Ishikawa (cell line): ENCODE measurements around the gene STPG4.

Experiments
- EP300 ChIP-seq: IDR thresholded peaks from 2 replicates; pipeline ENCODE4 v1.6.1; 2012; ENCODE audit warnings: borderline replicate concordance
- MAX ChIP-seq: IDR thresholded peaks from 2 replicates; pipeline ENCODE4 v1.6.1; 2012
- RAD21 ChIP-seq: IDR thresholded peaks from 2 replicates; pipeline ENCODE4 v1.6.1; 2012; ENCODE audit warnings: low read depth
- TAF1 ChIP-seq: IDR thresholded peaks from 2 replicates; pipeline ENCODE4 v1.6.1; 2012; ENCODE audit warnings: low read depth, mild to moderate bottlenecking
- TCF12 ChIP-seq: IDR thresholded peaks from 2 replicates; pipeline ENCODE4 v1.6.1; 2012; ENCODE audit warnings: low read depth

GRCh38 chr2:47096451-47096850 is 58.7 kb downstream of the STPG4 start:
- TF ChIP-seq EP300 (no peak), MAX (no peak), TCF12 (no peak), TAF1 (no peak), RAD21 (no peak)
